Activated CD8-positive, alpha-beta memory T cell treated with anti-CD3 and anti-CD28 coated beads for 24 hours (primary cell): Measurements from ENCODE around the gene PGAM2.

Source experiments
- DNase-seq: peaks from one replicate; pipeline ENCODE4 v3.0.0-alpha.2; 2020

Gene PGAM2

DNA sequence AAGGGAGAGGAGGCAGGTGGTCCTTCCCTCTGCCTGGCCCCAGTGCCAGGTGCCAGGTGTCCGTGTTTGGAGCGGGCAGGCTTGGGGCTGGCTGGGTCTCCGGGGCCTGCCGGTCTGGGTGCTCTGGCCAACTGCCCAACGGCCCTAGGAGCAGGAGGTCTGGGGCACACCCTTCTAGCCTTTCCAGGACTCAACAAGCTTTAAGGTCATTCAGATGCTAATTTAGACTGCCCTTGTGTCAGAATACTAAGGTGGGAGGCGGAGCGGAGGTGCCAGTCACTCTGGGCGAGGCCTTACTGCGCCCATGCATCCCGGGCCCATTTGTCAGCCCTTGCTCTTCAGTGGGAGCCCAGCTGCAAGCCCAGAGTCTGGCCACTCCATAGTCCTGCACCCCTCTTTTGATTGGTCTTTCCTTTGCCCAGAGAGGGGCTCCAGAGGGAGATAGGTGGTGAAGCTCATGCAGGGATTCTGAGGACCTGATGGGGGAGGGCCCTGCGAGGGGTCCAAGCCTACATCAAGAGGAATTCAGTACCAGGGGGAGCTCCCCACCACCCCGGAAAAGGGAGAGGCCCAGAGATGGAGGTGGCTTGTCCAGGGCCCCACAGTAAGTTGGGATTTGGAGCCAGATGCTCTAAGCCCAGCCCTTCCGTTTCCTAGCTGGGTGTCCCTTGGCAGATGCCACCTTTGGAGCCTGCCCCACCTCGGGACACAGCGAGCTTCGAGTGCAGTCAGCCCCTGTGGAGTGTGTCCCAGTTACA is 1.3 kb downstream of the PGAM2 start:
- no peak for DNase-seq

DNA sequence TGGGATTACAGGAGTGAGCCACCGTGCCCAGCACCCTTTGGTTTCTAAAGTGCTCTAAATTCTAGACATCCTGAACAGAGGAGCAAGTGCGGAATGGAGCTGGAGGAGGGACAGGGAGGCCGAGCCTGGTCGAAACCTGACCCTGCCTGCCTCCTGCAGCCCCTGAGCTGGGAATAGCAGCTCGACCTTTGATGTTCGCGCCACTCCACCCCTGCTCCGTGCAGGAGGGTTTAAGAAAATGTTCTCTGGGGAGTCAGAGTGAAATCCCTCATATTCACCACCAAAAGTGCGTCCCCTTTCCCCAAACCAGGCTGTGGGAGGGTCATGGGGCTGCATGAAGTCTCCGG is 1.8 kb downstream of the PGAM2 start:
- no peak for DNase-seq

- DNase-seq = no peak
Observed at GRCh38 chr7:44062903-44063295, 2.5 kb downstream of the PGAM2 start.

GRCh38 chr7:44062180-44062902 is 3.0 kb downstream of the PGAM2 start:
- no peak for DNase-seq

- DNase-seq = no peak
Observed at GRCh38 chr7:44061645-44062179, 3.7 kb downstream of the PGAM2 start.

- DNase-seq = no peak
Observed at GRCh38 chr7:44060948-44061644, 4.3 kb downstream of the PGAM2 start.

GRCh38 chr7:44060091-44060947 is 5.0 kb downstream of the PGAM2 start:
- DNase-seq = no peak

- DNase-seq = peak; percentile 73
Observed at GRCh38 chr7:44059219-44060090, 5.9 kb downstream of the PGAM2 start.

- no peak for DNase-seq
Observed at GRCh38 chr7:44058759-44059218, 6.6 kb downstream of the PGAM2 start.

DNA sequence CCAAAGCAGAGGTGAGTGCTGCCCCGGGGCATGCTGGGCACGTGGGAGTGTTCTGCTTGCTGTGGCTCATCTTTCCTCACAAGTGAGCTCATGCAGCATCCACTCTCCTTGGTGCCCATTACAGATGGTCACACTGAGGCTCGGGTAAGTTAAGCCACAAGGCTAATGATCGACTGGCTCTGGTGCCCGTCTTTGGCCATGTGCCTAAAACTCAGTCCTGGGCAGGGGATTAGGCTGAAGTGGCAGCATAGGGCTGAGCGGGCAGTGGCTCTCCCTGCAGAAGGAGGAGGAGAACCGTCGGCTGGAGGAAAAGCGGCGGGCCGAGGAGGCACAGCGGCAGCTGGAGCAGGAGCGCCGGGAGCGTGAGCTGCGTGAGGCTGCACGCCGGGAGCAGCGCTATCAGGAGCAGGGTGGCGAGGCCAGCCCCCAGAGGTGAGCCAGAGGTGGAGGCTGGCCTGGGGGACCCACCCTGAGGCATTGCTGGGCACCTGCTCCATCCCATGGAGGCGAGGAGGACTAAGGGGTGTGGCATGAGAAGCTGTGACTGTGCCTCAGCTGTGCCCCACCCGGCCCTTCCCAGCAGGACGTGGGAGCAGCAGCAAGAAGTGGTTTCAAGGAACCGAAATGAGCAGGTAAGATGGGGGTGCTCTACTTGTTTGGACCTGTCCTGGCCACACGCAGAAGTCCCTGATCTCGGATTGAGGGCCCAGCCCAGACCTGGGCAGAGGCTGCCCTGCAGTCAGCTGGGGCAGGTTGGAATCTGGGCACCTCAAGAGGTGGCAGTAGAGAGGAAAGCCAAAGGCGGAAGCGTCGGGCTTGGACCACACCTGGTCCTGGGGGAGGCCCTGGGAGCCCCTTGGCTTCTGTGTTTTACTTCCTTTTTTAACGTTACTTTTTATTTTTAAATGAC is 7.3 kb downstream of the PGAM2 start:
- no peak for DNase-seq

DNA sequence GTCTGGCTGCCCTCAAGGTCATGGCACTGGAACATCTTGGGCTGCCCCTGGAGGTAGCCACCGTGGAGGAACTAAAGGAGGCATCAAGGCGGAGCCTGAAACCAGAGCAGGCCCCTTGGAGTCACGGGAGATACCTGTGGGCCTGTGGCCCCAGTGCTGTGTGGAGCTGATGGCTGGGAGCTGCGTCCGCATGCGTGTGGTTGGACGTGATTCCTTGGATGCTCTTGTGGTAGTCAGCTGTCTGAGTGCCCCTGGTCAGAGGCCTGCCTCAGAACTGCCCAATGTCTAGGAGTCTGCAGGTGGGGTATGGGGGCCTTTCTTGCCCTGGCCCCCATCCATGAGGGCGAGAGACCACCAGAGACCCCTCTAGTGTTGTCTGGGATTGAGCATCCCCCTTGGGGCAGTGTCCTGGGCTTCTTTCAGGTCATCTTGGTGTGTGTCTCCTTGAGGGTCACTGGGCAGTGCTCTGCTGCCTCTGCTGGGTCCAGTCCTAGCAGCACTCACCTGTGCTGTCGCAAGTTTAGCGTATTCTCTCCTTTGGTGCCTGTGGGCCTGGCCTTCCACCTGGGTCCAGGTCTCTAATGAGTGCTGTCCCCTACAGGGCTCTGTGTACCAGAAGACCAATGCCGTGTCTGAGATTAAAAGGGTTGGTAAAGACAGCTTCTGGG is 8.1 kb downstream of the PGAM2 start:
- DNase-seq = no peak

DNA sequence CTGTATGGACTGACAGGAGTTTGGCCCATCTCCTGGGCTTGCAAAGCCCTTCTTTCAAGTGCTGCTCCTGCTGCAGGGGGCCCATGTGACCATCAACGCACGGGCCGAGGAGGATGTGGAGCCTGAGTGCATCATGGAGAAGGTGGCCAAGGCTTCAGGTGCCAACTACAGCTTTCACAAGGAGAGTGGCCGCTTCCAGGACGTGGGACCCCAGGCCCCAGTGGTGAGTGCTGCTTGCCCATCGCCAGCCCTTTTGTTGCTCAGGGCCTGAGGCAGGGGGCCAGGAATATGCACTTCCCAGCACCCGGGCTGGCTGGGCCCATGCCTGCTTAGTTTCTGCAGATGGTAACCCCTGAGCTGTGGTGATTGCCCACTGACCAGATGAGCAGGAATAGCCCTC is 8.7 kb downstream of the PGAM2 start:
- DNase-seq = no peak

- DNase-seq = no peak
Observed at GRCh38 chr7:44052771-44053365, 12.5 kb downstream of the PGAM2 start.

DNA sequence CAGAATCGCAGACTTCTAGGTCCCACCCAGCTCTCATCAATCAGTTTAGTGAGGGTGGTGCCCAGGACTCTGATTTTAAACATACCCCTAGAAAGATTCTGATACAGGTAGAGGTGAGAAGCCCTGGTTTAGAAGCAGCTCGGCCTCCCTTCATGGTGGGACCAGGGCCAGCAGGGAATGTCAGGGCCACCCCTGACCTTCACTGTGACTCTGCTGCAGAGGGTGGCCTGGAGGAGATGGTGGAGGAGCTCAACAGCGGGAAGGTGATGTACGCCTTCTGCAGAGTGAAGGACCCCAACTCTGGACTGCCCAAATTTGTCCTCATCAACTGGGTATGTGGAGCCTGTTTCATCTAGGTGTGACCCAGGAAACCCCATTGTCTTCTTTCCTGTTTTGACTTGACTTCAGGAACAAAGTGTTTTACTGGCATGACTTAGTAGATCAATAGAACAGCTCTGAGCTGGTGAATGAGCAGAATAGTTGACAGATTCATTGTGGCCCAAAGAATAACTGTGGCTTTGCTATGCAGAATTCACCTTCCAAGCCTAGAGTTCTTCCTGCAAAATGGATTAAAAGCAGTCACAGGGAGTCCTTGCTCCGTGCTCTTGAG is 13.7 kb downstream of the PGAM2 start:
- no peak for DNase-seq

GRCh38 chr7:44050915-44051560 is 14.3 kb downstream of the PGAM2 start:
- peak; percentile 52 for DNase-seq

- DNase-seq = peak; percentile 52
Observed at GRCh38 chr7:44050121-44050914, 15.0 kb downstream of the PGAM2 start.

- no peak for DNase-seq
Observed at GRCh38 chr7:44048031-44048795, 17.2 kb downstream of the PGAM2 start.
